ENCODE results near the gene PSMA8.

DNA sequence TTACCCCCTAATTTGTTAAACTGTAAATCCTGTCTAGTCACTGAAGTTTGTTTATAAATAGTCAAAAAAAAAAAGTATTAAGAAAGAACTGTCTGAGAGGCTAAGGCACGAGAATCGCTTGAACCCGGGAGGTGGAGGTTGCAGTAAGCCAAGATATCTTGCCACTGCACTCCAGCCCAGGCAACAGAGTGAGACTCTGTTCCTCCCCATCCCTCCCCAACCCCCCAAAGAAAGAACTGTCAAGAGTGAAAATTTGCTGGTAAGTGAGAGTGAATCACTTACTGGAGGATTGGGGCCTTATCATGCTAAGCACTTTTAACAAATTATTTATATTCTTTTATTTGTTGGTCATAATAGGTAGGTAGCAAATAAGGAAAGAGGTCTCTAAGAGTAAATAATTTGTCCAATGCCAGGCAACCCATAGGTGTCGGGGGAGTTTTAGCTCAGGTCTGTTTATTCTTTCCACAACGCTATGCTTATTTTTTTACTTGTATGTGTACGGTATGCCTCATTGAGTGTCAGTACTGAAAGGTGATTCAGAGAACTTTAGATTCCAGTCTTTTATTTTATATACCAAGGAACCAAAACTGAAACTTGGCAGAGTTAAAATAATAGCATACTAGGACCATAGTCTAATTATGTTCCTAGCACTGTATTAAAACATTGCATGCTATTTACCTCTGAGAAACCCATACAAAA, 95.0 kb downstream of the PSMA8 start:
- no peak for TF ChIP-seq POLR2AphosphoS5 (IDR thresholded peaks at IDR 0.05)
- TF ChIP-seq, protein P1, sequence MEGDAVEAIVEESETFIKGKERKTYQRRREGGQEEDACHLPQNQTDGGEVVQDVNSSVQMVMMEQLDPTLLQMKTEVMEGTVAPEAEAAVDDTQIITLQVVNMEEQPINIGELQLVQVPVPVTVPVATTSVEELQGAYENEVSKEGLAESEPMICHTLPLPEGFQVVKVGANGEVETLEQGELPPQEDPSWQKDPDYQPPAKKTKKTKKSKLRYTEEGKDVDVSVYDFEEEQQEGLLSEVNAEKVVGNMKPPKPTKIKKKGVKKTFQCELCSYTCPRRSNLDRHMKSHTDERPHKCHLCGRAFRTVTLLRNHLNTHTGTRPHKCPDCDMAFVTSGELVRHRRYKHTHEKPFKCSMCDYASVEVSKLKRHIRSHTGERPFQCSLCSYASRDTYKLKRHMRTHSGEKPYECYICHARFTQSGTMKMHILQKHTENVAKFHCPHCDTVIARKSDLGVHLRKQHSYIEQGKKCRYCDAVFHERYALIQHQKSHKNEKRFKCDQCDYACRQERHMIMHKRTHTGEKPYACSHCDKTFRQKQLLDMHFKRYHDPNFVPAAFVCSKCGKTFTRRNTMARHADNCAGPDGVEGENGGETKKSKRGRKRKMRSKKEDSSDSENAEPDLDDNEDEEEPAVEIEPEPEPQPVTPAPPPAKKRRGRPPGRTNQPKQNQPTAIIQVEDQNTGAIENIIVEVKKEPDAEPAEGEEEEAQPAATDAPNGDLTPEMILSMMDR (IDR thresholded peaks at IDR 0.05) = no peak
- TF ChIP-seq POLR2A (IDR thresholded peaks at IDR 0.05) = no peak
